HL-60/S4 (cell line): ENCODE results near the gene PLS1.
"Not testable (repeated sequence)": the region's sequence is repeated elsewhere in the genome, so short reads cannot be mapped to it uniquely, and the experiment has no call there.

ENCODE experiments used
- in situ Hi-C: fragments of 300-500 bp; cut with MboI; formaldehyde crosslinking; loops from 2 replicates; pipeline ENCODE4 v1.14.3; 2022; ENCODE audit warnings: low sequenced_read_pairs

Gene PLS1

DNA sequence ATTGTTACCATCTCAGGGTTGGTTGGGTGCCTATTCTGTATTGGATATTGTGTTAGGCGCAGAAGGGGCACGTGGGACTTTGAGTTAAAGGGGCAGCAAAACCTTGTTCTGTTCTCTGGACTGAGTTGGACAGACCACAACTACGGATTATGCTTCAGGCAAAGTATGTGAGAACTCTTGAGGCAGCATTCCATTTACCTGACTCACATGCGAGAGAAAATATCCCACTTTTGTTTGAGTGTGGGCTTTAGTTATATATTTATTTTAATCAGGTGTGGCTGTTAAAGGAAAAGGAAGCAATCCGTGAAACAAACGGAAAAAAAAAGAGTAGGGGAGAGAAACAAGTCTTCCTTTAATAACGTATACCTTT, 627 bp upstream of the PLS1 start:
- in situ Hi-C loops: no loop called here

DNA sequence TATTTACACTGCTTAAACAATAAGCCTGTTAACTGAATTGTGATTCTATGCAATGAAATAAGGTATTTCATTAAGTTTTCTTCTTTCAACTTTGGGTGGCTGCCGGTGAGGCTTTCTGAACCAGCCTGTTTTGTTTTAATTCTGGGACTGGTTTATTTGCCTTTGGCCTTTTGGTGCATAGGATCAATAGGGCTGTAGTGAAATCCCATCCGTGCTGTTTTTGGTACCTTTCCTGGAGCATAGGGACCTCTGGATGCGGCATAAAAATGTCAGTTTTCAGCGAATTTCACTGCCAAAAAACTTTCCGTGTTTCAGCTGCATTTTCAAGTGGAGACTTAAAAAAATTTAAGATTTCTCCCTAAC, 514 bp downstream of the PLS1 start:
- in situ Hi-C loops: no loop called here

DNA sequence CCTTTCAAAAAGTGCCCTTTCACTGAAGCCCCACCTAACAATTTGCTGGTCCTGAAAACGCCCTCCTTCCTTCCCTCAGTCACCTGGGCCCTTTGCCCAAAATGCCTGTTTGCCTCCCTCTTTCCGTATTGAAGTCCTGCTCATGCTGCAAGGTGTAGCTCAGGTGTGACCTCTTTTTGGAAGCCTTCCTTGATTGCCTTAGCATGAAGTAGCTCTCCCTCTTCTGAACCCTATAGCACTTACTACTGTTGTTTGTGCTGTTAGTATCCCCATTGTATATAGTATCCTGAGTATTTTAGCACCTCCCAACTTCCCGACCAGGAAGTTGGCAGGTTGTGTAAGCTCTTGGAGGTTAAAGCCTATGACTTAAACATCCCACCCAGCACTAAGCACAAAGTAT, 1.7 kb downstream of the PLS1 start:
- in situ Hi-C loops: no loop called here

GRCh38 chr3:142601713-142602112, 5.5 kb downstream of the PLS1 start:
- in situ Hi-C loops: no loop called here

GRCh38 chr3:142602619-142603385, 6.6 kb downstream of the PLS1 start:
- in situ Hi-C loops: no loop called here

- in situ Hi-C loops: not testable (repeated sequence)
Observed at GRCh38 chr3:142603386-142603705, 7.2 kb downstream of the PLS1 start.

- in situ Hi-C loops: no loop called here
Observed at GRCh38 chr3:142604940-142605339, 8.7 kb downstream of the PLS1 start.

- in situ Hi-C loops: no loop called here
Observed at GRCh38 chr3:142608631-142609030, 12.4 kb downstream of the PLS1 start.

- in situ Hi-C loops: no loop called here
Observed at GRCh38 chr3:142609136-142609535, 12.9 kb downstream of the PLS1 start.

DNA sequence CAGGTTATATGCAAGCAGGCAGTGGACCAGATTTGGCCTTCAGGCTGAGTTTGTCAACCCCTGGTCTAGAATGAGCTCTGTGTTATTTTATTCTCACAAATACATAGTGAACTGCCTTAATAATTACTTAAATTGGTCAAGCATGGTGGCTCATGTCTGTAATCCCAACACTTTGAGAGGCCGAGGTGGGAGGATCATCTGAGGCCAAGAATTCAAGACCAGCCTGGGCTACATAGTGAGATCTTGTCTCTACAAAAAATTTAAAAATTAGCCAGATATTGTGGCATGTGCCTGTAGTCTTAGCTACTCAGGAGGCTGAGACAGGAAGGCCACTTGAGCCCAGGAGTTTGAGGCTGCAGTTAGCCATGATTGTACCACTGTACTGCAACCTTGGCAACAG, 15.0 kb downstream of the PLS1 start:
- in situ Hi-C loops: no loop called here

- in situ Hi-C loops: no loop called here
Observed at GRCh38 chr3:142613491-142613890, 17.3 kb downstream of the PLS1 start.

GRCh38 chr3:142614059-142614626, 17.9 kb downstream of the PLS1 start:
- in situ Hi-C loops: no loop called here

DNA sequence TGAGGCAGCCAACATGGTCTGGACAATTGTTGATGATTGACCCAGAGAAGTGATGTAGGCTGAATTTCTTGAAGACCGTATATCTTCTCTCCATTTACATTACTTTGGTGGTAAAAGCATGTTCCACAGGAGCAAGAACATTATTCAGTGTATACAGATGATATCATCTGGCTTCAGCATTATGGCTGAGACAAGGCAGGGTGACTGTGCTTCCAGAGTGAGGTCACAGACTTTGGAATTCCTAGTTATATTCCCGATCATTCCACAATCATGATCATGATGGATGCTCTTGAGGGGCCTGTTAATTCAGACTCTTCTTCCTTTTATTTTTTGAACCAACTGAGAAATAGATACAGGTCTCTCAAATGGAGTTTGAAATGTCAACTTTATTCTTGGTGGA, 19.0 kb downstream of the PLS1 start:
- in situ Hi-C loops: no loop called here

- in situ Hi-C loops: no loop called here
Observed at GRCh38 chr3:142618917-142619461, 22.8 kb downstream of the PLS1 start.

DNA sequence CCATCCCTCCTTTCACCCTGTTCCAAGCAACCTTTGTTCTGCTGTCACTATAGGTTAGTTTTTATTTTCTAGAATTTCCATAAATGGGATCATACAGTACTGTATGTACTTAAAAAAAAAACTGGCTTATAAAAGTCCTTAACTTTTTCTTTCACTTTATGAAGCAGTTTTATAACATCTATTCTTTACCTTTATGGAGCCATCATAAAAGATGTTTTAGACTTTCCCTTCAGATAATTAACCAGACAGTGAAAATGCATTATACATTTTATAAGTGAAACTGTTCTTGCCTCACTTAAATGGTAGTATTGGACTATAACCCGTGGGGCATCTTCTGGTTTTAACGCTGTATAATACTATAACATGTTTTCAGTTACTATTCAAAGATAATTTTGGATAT, 26.2 kb downstream of the PLS1 start:
- in situ Hi-C loops: no loop called here

GRCh38 chr3:142623194-142623593, 27.0 kb downstream of the PLS1 start:
- in situ Hi-C loops: no loop called here

DNA sequence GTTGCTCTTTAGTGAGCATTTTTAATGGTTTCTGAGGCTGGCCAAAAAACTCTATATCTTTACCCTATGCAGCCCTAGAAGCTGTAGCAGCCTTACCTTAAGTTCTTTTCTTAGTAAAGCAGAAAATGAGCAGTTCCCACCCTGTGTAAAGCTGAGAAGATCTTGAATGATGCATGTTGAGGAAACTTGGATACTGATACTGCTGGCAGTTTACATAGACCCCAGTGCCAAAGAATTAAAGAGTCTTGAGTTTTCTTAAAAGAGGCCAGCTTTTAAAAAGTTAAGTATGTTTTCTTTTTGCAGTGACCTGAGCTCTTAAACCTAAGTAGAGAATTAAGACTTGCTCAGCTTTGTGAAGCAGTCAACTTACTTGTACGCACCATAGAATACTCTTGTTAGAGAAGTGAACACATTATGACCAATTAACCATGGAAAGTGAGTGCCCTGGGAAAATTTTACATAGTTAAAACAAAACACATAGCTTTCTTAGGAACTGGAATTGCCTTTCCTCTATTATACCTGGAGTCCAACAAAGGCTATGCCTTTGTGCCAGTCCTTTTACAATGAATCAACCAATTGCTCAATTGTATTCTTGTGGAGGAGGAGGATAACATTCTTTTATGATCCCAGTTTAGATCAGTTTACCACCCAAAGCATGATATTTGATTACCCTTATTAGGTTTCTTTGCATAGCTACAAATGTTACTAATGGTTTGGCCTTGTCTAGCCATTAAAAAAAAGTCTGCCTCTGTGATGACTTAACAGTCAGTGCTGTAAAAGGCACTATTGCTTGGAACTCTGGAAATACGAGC, 28.4 kb downstream of the PLS1 start:
- in situ Hi-C loops: no loop called here

- in situ Hi-C loops: no loop called here
Observed at GRCh38 chr3:142625153-142625440, 28.9 kb downstream of the PLS1 start.

DNA sequence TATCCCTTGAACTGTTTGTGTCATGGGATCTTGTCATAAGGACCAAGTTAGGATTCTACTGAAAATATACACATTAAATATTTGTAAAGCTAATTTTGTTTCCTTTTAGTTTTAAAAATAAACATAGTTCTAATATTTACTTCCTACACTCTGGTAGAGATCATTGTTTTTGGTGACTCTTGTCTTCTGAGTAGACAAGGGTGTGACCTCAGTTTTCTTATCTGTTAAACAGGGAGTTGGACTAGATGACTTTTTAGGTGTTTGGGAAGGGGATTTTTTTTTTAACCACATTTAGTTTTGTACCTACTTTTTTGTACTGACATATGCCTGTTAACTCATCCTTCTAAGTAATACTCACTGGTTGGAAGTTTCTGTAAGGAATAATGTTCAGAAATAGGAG, 30.8 kb downstream of the PLS1 start:
- in situ Hi-C loops: no loop called here

DNA sequence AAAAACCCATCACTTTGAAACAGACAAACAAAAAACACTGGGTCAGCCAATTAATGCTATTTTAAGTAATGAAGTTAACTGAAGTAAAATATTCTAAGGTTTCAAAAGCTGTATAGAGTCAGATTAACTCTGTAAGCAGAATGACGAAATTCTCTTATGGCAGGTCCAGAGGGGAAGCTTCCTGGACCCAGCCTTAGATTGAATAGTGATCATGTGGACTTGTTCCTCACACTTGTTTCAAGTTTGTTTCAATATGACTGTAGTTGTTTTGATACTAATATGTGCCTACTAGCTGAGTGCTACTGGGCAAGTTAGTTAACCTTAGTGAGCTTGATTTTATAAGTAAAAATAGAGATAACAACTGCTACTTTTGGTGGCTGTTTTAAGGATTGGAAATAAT, 32.6 kb downstream of the PLS1 start:
- in situ Hi-C loops: no loop called here

DNA sequence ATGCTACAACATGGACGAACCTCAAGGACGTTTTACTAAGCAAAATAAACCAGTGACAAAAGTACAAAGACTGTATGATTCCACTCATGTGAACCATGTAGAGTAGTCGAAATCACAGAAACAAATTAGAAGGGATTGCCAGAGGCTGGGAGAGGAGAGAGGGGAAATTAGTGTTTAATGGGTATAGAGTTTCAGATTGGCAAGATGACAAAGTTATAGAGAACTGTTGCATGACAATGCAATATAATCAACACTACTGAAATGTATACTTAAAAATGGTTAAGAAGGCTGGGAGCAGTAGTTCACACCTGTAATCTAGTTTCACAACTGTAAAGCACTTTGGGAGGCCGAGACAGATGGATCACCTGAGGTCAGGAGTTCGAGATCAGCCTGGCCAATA, 36.9 kb downstream of the PLS1 start:
- in situ Hi-C loops: no loop called here

DNA sequence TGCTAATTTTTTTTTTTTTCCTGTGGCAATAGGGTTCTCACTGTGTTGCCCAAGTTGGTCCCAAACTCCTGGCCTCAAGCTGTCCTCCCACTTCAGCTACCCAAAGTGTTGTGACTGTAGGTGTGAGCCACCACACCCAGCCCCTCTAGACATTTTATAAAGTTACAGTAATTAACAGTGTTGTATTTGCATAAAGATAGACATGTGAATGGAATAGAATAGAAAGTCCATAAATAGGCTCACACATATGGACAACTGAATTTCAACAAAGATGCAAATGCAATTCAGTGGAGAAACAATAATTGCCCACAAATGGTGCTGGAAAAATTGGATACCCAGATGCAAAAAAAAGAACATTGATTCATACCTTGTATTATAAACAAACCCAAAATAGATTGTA, 39.9 kb downstream of the PLS1 start:
- in situ Hi-C loops: no loop called here
